HG03442 (cell line): Measurements from ENCODE around the gene JAZF1.

Source experiments
- ATAC-seq: cut with Tn5 transposase; IDR thresholded peaks from one replicate; pipeline ENCODE4 v1.9.1; 2021; ENCODE audit warnings: mild to moderate bottlenecking, moderate library complexity; ENCODE audit not compliant: unreplicated experiment

Gene JAZF1

GRCh38 chr7:28112012-28112411, 68.6 kb downstream of the JAZF1 start:
- ATAC-seq = no peak

GRCh38 chr7:28110427-28111012, 70.1 kb downstream of the JAZF1 start:
- ATAC-seq = no peak

- no peak for ATAC-seq
Observed at GRCh38 chr7:28108747-28109146, 71.8 kb downstream of the JAZF1 start.

GRCh38 chr7:28107960-28108359, 72.6 kb downstream of the JAZF1 start:
- ATAC-seq = no peak

- ATAC-seq = no peak
Observed at GRCh38 chr7:28106321-28106829, 74.2 kb downstream of the JAZF1 start.

GRCh38 chr7:28105234-28105633, 75.4 kb downstream of the JAZF1 start:
- ATAC-seq = no peak

GRCh38 chr7:28104811-28105210, 75.8 kb downstream of the JAZF1 start:
- ATAC-seq = no peak

- no peak for ATAC-seq
Observed at GRCh38 chr7:28104041-28104541, 76.5 kb downstream of the JAZF1 start.

- no peak for ATAC-seq
Observed at GRCh38 chr7:28102797-28103196, 77.8 kb downstream of the JAZF1 start.

- no peak for ATAC-seq
Observed at GRCh38 chr7:28096713-28097112, 83.9 kb downstream of the JAZF1 start.

GRCh38 chr7:28095231-28095630, 85.4 kb downstream of the JAZF1 start:
- ATAC-seq = no peak

- no peak for ATAC-seq
Observed at GRCh38 chr7:28093623-28094232, 86.9 kb downstream of the JAZF1 start.

- ATAC-seq = no peak
Observed at GRCh38 chr7:28091190-28091589, 89.4 kb downstream of the JAZF1 start.

- ATAC-seq = no peak
Observed at GRCh38 chr7:28088901-28089714, 91.5 kb downstream of the JAZF1 start.

GRCh38 chr7:28088032-28088431, 92.6 kb downstream of the JAZF1 start:
- no peak for ATAC-seq

GRCh38 chr7:28086198-28086597, 94.4 kb downstream of the JAZF1 start:
- ATAC-seq = no peak

- ATAC-seq = no peak
Observed at GRCh38 chr7:28083998-28084985, 96.3 kb downstream of the JAZF1 start.

- no peak for ATAC-seq
Observed at GRCh38 chr7:28083164-28083997, 97.2 kb downstream of the JAZF1 start.

- no peak for ATAC-seq
Observed at GRCh38 chr7:28082071-28082470, 98.5 kb downstream of the JAZF1 start.

GRCh38 chr7:28081016-28081415, 99.6 kb downstream of the JAZF1 start:
- no peak for ATAC-seq
